Ishikawa (cell line): ENCODE data around the gene SMIM26.

Experiments
- EGR1 ChIP-seq: IDR thresholded peaks from 2 replicates; pipeline ENCODE4 v1.6.1; 2012
- FOXM1 ChIP-seq: IDR thresholded peaks from 2 replicates; pipeline ENCODE4 v1.6.1; 2012; ENCODE audit warnings: low read depth, borderline replicate concordance
- RAD21 ChIP-seq: IDR thresholded peaks from 2 replicates; pipeline ENCODE4 v1.6.1; 2012; ENCODE audit warnings: low read depth
- TAF1 ChIP-seq: IDR thresholded peaks from 2 replicates; pipeline ENCODE4 v1.6.1; 2012; ENCODE audit warnings: low read depth, mild to moderate bottlenecking
- YY1 ChIP-seq: IDR thresholded peaks from 2 replicates; pipeline ENCODE4 v1.6.1; 2012; ENCODE audit warnings: low read depth
- TF ChIP-seq, protein P1 (sequence below): IDR thresholded peaks from 2 replicates; pipeline ENCODE4 v1.6.1; 2012

DNA sequence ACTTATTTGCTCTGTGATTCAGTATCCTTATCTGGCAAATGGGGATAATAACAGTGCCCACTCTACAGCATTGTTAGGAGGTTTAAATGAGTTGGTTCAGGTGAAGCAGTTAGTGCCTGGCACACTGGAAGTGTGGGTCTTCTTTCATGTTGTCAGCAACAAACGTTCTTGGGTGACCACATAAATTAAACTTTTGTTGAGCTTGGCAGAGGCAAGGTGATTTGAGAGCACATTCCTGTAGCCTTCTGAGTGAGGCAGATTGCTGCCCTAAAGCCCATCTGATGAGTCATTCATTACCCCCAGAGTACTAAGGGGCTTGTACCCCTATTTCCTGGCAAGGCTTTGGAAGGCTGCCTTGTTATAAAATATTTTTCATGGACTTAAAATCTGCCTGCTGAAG is 33.7 kb upstream of the SMIM26 start:
- TF ChIP-seq YY1 (no peak), EGR1 (no peak), TAF1 (no peak), FOXM1 (no peak), RAD21 (no peak)
- TF ChIP-seq, protein P1, sequence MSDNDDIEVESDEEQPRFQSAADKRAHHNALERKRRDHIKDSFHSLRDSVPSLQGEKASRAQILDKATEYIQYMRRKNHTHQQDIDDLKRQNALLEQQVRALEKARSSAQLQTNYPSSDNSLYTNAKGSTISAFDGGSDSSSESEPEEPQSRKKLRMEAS, result no peak
